HG02970 (cell line): Measurements from ENCODE around the gene MYLK.

Experiments used
- ATAC-seq: cut with Tn5 transposase; IDR thresholded peaks from one replicate; pipeline ENCODE4 v1.9.1; 2021; ENCODE audit warnings: mild to moderate bottlenecking, moderate library complexity, moderate number of reproducible peaks; ENCODE audit not compliant: unreplicated experiment, low FRiP score

The MYLK gene

DNA sequence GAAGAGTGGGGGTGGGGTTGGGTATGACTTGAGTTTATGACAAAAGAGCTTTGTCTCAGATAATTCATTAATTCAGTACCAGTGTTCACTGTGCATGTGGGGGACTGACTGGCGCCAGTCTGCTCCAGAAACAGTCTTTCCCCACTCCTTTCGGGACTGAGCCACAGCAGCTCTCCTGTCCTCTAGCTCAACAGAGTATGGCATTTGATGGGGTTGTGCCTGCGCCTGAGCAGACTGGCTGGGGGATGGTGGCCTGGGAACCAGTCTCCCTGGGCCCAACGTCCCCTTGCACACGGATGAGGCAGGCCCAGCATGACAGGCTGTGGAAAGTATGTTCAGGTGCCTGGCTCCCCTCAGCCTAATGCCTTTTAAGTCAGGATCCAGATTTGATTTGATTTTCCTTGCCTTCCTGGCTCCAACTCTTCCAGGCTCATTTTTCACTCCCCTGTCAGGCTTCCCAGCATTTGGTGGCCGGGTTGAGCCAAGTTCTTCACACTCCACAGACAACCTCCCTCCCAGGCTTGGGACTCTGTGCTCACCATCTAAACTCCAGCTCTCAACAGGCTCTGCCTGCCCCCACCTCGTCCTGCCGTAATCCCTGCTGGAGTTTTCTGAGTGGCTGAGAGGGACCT lies 105.0 kb downstream of the MYLK start:
- ATAC-seq = no peak

- no peak for ATAC-seq
These were observed 105.6 kb downstream of the MYLK start for GRCh38 chr3:123778525-123778924.

DNA sequence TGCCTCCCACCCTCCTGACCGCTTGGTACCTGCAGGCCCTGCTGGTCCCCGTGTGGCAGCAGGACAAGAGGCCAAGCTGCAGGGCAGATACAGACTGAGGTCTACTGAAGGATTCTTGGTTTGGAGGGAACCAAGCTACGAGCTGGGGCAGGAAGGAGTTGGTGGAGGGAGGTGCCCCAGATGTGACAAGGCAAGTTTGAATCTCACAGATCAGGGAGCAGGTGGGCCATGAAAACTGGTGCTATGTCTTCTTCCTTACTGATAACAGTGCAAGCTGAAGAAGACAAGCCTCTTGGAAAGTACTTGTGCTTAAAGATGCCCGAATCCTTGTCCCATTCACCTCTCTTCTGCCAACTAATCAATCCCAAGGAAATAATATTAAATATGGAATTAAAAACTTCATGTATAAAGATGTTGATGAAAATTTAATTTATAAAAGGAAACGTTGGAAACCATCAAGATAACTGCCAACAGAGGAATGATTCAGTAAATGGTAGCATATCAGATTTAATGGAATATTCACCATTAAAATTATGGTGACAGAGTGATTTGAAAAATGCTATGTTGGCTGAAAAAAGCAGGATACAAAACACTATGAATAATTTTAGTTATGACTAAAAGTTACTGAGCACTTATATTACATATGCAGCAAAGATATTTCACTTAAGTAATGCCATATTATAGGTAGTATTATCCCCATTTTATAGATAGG lies 107.9 kb downstream of the MYLK start:
- no peak for ATAC-seq

DNA sequence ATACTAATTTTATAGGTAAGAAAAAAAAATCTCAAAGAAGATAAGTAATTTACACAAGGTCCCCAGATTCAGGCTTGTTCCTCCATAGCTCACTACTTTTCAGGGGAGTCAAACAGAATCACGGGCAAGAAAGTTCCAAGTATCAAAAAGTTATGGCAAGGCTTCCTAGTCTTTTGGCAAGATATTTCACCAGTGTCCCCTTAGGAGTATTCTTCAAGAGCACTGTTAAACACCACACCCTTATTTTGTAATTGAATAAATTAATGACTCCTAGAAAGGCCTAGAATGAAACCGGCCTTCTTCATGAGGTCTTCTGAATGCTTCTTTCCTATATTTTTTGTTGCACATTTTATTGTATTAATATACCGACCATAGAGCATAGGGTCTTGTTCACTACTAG lies 109.7 kb downstream of the MYLK start:
- ATAC-seq = no peak

- no peak for ATAC-seq
These were observed 110.3 kb downstream of the MYLK start for GRCh38 chr3:123773681-123774431.

- no peak for ATAC-seq
These were observed 114.8 kb downstream of the MYLK start for GRCh38 chr3:123769356-123769743.

- no peak for ATAC-seq
These were observed 115.4 kb downstream of the MYLK start for GRCh38 chr3:123768480-123769355.

- ATAC-seq = no peak
These were observed 116.4 kb downstream of the MYLK start for GRCh38 chr3:123767564-123768292.

DNA sequence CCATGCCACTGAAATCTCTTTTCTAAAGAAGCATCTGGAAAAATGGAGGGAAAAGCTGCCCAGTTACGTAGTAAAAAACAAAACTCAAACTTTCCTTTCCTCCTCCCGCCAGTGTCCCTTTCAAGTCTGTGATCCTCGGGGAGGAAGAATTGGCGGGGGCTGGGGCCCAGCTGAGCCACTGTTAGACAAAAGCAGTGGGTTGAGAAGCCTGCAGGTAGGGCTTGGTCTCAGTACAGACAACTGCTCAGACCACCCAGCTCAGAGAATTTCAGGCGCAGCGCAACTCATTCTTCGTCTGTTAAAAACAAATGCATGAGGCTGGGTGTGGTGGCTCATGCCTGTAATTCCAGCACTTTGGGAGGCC lies 117.1 kb downstream of the MYLK start:
- no peak for ATAC-seq

DNA sequence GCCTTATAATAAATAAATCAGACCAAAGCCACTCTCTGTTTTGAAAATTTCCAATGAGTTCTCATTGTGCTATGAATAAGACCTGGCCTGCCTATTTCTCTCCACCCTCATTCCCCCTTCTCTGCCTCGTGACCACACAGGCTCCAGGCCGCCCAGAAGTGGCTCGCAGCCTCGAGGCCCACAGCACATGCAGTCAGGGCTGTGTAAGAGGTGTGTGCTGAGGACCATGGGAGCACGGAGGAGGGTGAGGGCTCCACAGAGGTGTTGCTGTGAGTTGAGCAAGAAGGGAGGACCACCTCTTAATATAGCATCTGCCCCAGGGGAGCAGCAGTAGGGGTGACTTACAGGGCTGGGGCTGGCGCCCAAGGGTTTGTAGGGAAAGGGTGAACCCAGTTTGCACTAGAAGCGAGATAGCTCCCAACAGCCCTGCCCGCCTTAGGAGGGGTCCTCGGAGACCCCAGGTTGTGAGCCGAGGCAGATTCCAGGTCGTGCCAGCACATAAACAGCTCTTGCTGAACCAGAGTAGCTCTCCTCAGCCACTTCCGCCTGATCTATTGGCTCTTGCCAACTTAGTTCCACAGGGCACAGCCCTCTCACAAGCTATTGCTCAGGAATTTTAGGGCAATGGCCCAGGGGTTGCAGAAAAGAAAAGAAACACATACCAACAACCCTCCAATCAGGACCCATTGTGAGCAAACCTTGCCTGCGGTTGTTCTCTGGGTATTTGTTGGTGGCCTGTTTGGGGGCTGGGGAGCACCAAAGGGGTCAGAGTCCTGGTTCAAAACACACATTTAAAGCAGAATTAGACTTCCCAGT lies 117.7 kb downstream of the MYLK start:
- ATAC-seq = no peak

GRCh38 chr3:123765475-123766128 lies 118.5 kb downstream of the MYLK start:
- peak; percentile 74 for ATAC-seq

GRCh38 chr3:123764647-123765046 lies 119.5 kb downstream of the MYLK start:
- no peak for ATAC-seq

DNA sequence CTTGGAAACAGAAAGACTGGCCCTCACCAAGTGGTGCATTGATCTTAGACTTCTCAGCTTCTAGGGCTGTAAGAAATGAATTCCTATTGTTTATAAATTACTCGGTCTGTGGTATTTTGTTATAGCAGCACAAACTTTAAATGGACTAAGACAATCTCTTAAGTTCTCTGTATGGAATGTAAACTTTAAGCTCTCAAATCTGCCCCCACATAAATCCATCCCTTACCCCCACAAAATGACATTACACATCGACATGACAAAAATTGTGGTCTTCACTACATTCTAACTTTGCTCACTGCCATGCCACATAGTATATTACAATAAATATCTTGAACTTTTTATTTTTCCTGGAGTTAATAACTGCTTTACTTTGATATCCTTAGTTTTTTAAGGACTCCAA lies 121.3 kb downstream of the MYLK start:
- ATAC-seq = no peak

- no peak for ATAC-seq
These were observed 123.3 kb downstream of the MYLK start for GRCh38 chr3:123760817-123761216.

GRCh38 chr3:123759871-123760270 lies 124.3 kb downstream of the MYLK start:
- ATAC-seq = no peak

- ATAC-seq = no peak
These were observed 124.8 kb downstream of the MYLK start for GRCh38 chr3:123759311-123759710.

DNA sequence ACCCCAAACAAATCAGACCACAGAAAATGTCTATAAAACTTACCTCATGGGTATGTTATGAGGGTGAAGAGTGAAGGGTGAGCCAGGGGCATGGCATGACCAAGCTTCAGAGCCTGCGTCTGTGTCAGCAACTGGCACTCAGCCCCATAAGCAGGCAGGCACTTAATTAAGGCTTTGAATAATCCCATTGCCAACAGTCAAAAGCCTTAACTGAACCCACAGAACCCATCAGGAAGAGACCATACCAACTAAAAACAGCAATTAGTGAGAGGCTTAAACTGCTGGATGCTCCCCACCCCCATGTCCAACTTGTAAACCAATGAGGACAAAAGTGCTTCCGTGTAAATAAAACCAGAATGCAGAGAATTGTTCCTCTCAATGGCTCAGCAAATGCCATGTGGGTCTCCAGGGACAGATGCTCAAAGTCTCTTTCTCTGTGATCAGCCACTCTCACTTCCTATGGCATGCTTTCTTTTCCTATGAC lies 126.0 kb downstream of the MYLK start:
- ATAC-seq = no peak

GRCh38 chr3:123757281-123757940 lies 126.7 kb downstream of the MYLK start:
- ATAC-seq = no peak
